Measurements from ENCODE around the gene NT5DC2.
"Not testable (repeated sequence)": the region's sequence is repeated elsewhere in the genome, so short reads cannot be mapped to it uniquely, and the experiment has no call there.

NT5DC2 gene

GRCh38 chr3:52537165-52537620 lies 3.5 kb upstream of the NT5DC2 start:
- no peak for DNase-seq (ENCODE audit: low read depth)

- DNase-seq (ENCODE audit: low read depth): peak; percentile 95
Observed at GRCh38 chr3:52536369-52537164, 2.9 kb upstream of the NT5DC2 start, which contains the start of gene UQCC5. Gene UQCC5 (plus strand): TSS chr3:52536605. CDS start chr3:52536756, 151 bp downstream.

DNA sequence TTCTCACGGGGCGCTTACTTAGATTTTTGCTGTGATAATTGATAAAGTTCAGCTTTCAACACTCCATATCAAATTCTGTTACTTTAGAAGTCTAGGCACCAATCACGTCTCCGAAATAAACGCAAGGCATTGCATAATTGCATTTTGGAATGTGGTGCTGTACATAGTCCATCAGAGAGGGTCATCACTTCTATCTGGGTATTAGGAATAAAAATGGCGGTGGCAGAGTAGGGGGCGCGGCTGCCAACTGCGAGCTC lies 2.4 kb upstream of the NT5DC2 start:
- no peak for DNase-seq (ENCODE audit: low read depth)

DNA sequence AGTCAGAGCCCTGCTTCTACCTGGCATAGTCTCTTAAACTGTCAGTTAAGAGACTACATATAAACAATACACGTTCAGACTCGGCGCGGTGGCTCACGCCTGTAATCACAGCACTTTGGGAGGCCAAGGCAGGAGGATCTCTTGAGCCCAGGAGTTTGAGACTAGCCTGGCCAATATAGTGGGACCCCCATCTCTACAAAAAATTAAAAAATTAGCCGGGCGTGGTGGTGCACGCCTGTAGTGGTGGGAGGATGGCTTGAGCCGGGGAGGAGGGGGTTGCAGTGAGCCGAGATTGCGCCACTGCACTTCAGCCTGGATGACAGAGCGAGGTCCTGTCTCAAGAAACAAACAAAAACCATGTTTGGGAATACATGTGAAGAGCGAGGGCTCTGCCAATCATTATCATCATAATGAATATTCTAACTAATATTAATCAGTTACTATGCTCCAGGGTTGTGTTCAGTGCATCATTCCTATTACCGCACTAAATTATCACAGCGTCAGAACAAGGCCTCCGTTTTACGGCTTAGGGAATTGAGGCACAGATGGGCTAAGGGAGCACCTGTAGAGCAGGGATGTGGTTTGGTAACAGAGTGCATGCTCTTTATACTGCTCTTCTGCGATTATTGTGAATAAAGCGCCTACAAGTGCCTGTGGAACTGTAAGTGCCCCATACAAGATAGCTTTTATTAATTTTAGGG lies 1.9 kb upstream of the NT5DC2 start:
- DNase-seq (ENCODE audit: low read depth): no peak

DNA sequence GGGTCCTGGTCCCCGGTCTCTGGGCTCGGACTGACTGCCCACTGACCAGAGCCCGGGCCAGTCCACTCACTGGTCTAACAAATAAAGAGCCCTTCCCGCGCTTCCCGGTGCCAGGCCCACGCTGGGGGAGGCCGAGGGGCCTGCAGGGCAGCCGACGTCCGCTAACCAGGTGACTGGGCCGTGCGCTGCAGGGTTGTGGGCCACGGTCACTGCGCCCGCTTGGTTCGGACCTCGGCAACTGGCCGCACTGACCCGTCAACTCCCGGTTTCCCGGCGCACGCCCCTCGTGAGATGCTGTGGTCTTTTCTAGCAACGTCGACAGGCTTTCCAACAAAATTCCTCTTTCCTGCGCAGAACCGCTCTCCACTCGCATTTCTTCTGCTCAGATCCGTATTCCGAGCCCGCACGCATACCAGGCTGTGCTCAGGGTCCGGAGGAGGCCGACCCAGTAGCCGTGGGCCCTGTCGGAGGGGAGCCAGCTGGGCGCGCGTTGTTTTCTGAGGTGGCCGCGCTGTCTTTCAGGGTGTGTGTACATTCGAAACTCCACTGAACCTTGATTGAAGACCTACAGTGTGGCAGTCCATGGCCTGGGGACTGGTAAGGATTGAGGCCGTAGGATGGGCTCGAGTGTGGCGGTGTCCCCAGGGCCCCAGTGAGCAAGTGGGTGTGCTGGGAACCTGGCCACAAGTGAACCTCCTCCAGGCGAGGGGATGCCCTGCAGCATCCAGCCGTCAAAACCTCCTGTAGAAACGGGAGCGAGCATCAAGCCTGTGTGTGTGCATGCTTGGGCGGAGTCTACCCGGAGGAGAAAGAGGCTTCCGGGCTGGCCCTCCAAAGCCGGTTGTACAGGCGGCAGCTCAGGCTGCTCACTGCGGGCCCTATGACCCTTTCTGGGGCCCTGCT lies 875 bp upstream of the NT5DC2 start:
- no peak for DNase-seq (ENCODE audit: low read depth)

DNA sequence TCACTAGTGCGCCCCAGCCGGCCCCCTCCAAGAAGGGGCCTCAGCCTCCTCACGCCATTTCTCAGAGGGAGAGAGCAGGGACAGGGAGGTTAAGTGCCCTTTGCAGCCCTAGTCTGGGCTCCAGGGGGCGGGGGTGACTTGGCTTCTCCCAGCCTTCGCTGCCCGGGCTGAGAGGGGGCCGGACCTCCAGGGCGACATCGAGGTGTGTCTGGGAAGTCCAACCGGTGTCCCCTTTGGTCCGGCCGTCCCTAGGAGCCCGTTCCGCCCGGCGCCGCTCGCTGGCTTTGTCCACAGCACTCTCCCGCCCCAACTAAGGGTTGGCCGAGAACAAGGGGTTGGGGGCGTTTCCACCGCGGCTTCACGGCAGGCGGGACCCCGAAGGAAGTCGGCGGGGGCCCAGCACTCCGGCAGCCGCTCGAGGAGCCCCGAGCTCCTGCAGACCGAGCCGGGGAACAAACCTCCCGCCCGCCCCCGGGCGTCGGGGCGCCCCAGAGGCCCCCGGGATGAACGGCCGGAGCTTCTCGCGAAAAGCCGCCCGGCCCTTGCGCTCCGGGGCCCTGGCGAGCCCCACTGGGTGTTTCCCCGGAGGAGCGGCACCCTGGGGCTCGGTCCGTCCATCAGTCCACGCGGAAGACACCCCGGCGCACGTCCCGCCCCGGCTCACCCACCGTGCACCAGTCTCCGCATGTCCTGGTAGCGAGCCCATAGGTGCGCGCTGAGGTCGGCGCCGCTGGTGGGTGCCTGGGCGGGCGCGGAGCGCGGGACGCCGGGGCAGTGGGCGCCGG lies 627 bp downstream of the NT5DC2 start:
- DNase-seq (ENCODE audit: low read depth): no peak

DNA sequence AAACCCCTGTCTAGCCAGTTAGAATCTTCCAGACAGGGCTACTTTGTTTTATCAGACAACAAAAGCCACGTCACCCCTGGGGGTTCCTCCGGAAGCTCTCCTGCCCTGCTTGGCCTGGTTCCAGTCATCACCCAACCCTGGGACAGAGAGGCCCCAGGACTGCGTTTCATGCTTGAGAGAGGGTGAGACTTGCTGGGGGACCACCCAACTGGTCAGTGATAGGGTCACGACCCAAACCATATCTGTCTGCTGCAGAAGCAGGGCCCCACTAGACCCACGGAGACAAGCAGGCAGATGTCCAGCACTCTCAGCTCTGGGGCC lies 1.2 kb downstream of the NT5DC2 start:
- DNase-seq (ENCODE audit: low read depth): no peak

DNA sequence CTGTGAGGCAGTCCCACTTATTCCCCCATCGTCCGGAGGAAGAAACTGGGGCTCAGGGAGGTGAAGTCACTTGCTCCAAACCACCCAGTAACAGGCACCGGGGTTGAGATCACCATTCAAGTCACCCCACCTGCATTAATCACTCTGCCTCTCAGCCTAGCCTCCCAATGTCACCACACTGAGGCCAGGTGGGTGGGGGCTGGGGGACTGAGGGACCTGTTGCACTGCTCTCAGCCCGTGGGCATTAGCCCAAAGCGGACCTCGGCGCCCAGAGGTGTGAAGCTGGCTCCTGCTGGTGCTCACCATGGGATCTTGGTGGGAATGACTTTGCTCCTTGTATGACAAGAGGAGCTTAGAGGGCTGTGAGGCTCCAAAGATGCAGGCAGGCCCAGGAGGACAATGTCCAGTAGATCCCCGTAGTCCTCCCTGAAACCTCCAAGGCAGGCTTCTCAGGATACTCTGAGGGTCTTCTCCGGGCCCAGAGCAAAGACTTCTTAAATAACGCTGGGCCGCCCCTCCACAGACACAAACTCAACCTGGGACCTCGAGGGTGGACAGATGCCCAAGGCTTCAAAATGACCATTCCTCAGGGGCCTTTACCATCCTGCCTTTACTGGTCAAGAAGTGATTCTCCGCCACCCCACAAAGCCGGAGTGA lies 1.7 kb downstream of the NT5DC2 start:
- no peak for DNase-seq (ENCODE audit: low read depth)

DNA sequence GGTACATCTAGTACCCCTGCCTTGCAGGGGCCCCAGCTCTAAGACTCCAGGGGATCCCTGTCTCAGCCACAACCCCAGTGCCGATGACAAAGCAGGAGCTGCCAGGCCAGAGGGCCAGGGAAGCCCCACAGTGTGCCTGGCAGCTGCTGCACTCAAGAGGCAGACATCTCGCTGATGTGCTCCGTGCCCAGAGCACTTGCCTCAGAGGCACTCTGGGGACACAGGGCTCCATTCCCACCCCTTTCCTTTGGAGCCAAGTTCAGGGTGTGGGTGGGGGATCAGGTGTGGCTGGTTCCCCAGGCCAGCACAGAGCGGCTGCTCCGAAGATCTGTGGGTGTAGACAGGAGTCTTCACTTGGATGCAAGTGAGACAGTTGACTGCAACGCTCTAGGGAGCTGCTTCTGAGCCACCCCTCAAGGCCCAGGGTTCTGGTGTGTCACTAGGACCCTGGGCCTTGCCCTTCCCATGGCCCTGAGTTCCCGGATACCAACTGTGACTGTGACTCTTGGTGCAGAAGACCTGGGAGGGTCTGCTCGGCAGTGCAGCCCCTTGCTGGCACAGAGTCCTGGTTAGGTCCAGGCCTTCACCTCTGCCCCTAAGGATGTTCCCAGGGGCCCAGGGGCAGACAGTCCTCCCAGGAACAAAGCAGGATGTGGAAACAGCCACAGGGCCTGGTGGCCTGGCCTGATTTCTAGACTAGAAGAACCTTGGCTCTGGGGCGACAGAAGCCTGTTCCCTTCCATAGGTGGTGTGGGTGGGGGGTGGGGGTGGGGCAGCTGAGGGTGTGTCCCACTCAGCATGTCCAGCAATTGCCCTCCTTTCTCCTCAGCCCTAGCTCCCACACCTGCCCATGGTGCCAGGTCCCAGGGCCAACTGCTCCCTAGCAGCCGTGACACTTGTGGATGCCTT lies 2.5 kb downstream of the NT5DC2 start:
- no peak for DNase-seq (ENCODE audit: low read depth)

DNA sequence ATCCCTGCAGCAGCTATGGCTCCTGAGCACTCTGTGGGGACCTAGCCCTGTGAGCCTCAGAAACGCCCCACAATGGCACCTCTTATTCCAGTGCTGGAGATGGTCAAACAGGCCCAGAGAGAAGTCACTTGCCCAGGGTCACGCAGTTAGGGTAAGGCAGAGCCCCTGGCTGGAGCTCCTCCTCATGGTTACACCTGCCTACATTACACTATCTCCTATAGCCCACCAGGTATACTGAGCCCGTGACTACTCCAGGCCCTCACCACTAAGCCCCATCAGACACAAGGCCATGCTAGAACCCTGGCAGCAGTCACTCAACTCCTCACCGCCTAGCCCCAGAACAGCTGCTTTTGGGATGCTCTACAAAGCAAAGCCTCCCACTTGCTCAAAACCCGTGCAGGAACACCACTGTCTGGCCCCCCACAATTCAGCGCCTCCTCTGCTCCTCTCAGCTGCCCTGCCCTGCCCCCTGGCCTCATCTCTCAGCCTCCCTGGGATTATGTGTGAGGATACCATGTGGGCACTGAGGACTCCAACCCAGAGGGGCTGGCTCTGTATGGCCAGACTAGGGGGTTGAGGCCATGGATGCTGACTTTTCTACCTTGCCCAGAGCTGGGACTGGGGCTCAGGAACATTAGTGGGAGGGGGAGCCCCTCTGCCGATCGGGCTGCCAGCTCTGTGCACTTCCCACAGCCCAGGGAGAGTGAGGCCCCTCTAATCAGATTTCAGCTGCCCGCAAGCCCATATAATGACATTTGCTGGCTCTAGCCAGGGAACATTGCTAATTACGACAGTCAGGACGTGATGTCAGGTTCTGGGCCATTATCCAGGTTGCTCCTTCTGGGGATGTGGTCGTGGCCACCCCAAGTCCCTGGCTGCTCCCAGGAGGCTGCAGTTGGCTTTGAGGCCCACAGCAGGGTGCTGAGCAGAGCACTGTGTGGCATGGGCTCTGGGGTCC lies 4.0 kb downstream of the NT5DC2 start:
- DNase-seq (ENCODE audit: low read depth): no peak

GRCh38 chr3:52528586-52529375 lies 4.9 kb downstream of the NT5DC2 start:
- DNase-seq (ENCODE audit: low read depth): no peak

DNA sequence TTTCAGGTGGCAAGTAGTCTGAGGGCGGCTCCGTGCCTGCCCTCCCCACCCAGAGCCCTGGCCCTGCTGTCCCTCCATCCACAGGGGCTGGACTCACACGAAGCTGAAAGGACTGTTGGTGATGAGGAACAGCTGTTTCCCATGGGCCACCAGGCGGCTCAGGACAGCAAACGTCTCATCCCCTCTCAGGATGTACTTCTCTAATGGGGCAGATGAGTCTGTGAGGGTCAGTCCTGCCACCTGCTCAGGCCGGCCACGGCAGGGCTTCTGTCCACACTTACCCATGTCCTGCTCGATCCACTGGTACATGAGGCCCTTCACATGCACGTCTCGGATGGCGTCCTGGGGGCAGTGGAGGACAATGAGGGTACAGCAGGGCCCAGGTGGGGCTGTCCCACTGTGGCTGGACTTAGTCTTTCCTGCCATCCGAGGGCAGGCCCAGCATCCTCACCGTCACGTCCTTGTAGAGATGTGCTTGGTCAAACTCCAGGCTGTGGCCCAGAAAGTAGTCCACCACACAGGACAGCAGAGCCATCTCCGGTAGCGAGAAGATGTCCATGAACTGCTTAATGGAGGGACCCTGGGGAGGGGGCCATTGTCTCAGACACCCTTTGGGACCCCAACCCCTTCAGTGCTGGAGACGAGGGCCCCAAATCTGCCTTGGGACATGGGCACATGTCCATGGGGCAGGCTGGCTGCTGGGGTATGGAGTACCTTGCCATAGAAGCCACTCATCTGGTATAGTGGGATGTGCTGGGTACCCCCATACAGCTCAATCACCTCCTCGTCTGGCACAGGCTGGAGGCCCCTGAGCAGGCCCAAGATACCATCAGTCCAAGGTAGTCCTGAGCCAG lies 5.7 kb downstream of the NT5DC2 start:
- DNase-seq (ENCODE audit: low read depth): no peak

- DNase-seq (ENCODE audit: low read depth): no peak
Observed at GRCh38 chr3:52527039-52527731, 6.5 kb downstream of the NT5DC2 start.

GRCh38 chr3:52526671-52527038 lies 7.0 kb downstream of the NT5DC2 start:
- not testable (repeated sequence) for DNase-seq (ENCODE audit: low read depth)

- no peak for DNase-seq (ENCODE audit: low read depth)
Observed at GRCh38 chr3:52525680-52526561, 7.7 kb downstream of the NT5DC2 start.
